HG03103 (cell line): Measurements from ENCODE around the gene MLPH.

Experiments
- ATAC-seq: cut with Tn5 transposase; IDR thresholded peaks from one replicate; pipeline ENCODE4 v1.9.1; 2021; ENCODE audit warnings: low read depth; ENCODE audit not compliant: unreplicated experiment

Gene MLPH

GRCh38 chr2:237478095-237478494 is 9.0 kb upstream of the MLPH start:
- no peak for ATAC-seq

GRCh38 chr2:237478979-237479378 is 8.1 kb upstream of the MLPH start:
- no peak for ATAC-seq

GRCh38 chr2:237479747-237480146 is 7.3 kb upstream of the MLPH start:
- no peak for ATAC-seq

GRCh38 chr2:237480556-237480955 is 6.5 kb upstream of the MLPH start:
- ATAC-seq = no peak

- ATAC-seq = no peak
Observed at GRCh38 chr2:237480988-237481525, 6.0 kb upstream of the MLPH start.

GRCh38 chr2:237482485-237482884 is 4.6 kb upstream of the MLPH start:
- ATAC-seq = no peak

GRCh38 chr2:237483018-237483731 is 3.9 kb upstream of the MLPH start:
- ATAC-seq = no peak

GRCh38 chr2:237485304-237485703 is 1.7 kb upstream of the MLPH start:
- ATAC-seq = no peak

- no peak for ATAC-seq
Observed at GRCh38 chr2:237485844-237486243, 1.2 kb upstream of the MLPH start.

GRCh38 chr2:237486334-237486818 is 675 bp upstream of the MLPH start:
- no peak for ATAC-seq

- ATAC-seq = no peak
Observed at GRCh38 chr2:237487496-237487895, 445 bp downstream of the MLPH start.

- no peak for ATAC-seq
Observed at GRCh38 chr2:237488295-237488694, 1.2 kb downstream of the MLPH start.

- ATAC-seq = no peak
Observed at GRCh38 chr2:237488901-237489860, 2.1 kb downstream of the MLPH start.

GRCh38 chr2:237490009-237490711 is 3.1 kb downstream of the MLPH start:
- ATAC-seq = no peak

GRCh38 chr2:237490795-237491194 is 3.7 kb downstream of the MLPH start:
- no peak for ATAC-seq

- no peak for ATAC-seq
Observed at GRCh38 chr2:237491515-237492118, 4.6 kb downstream of the MLPH start.

- no peak for ATAC-seq
Observed at GRCh38 chr2:237492137-237492890, 5.3 kb downstream of the MLPH start.

GRCh38 chr2:237494066-237494465 is 7.0 kb downstream of the MLPH start:
- ATAC-seq = no peak

GRCh38 chr2:237495521-237496117 is 8.6 kb downstream of the MLPH start:
- no peak for ATAC-seq
